Naive thymus-derived CD8-positive, alpha-beta T cell (primary cell): Measurements from ENCODE around the gene UPF2. TPM values are rescaled to one million over a fixed set of nuclear protein-coding genes. Genes with fewer than 3 reads are reported as not detected.

Source experiments
- ATAC-seq, 2 donors: fragments of 150-1000 bp; cut with Tn5 transposase in 1 of 2; sonication (Bioruptor Pico), chemical (Tn5 transposase) in 1 of 2; 1 replicate in 1 of 2; 2 replicates in 1 of 2; pipeline ENCODE4 v1.10.0; 2021; ENCODE audit warnings: mild to moderate bottlenecking in 2 of 2, moderate library complexity in 2 of 2
- POLR2A ChIA-PET: fragments of 350-600 bp; sonication (Branson Sonifier 250); formaldehyde crosslinking; loops from one replicate; lab custom pipeline; 2021; ENCODE audit warnings: antibody characterized with exemption; lab: Charles Lee
- DNase-seq, 10 donors: peaks; one replicate each; pipeline versions ENCODE4 v3.0.0 to v3.0.0-alpha.2; 2020 to 2022
- H3K27ac Mint-ChIP-seq, 10 donors: one replicate each; pipeline ENCODE4 v1.8.0; 2020 to 2022; ENCODE audit warnings: mild to moderate bottlenecking in 10 of 10, mixed read lengths in 10 of 10, moderate library complexity in 4 of 10, inconsistent platforms in 1 of 10
- H3K27me3 Mint-ChIP-seq, 5 donors: one replicate each; pipeline ENCODE4 v1.8.0; 2021 to 2022; ENCODE audit warnings: mixed read lengths in 5 of 5
- H3K36me3 Mint-ChIP-seq, 3 donors: one replicate each; pipeline ENCODE4 v1.8.0; 2020 to 2022; ENCODE audit warnings: mixed read lengths in 3 of 3, mild to moderate bottlenecking in 2 of 3, inconsistent platforms in 1 of 3
- H3K4me1 Mint-ChIP-seq, 4 donors: one replicate each; pipeline ENCODE4 v1.8.0; 2021 to 2022; ENCODE audit warnings: mixed read lengths in 4 of 4
- H3K4me3 Mint-ChIP-seq, 10 donors: one replicate each; pipeline ENCODE4 v1.8.0; 2020 to 2022; ENCODE audit warnings: mild to moderate bottlenecking in 10 of 10, mixed read lengths in 10 of 10, moderate library complexity in 6 of 10, inconsistent platforms in 1 of 10
- H3K9me3 Mint-ChIP-seq, 9 donors: one replicate each; pipeline ENCODE4 v1.8.0; 2020 to 2022; ENCODE audit warnings: mixed read lengths in 9 of 9, mild to moderate bottlenecking in 3 of 9, inconsistent platforms in 1 of 9, moderate library complexity in 1 of 9
- polyA plus RNA-seq, 3 donors: library from polyadenylated mRNA; unstranded; fragments of 300-500 nt; fragmentation: Illumina TruSeq; gene quantifications; one replicate each; pipeline ENCODE4 v1.2.3, GENCODE V29; 2021
- total RNA-seq, 8 experiments: library from RNA in 2 of 8; stranded (reverse) in 2 of 8; gene quantifications; one replicate each; pipeline ENCODE4 v1.2.3 and lab custom pipeline; 2021 to 2026

Gene UPF2
- total and polyA plus RNA-seq, 5 experiments from 2014 or later, result 10.9 to 37.4 (median 14.4) TPM

DNA sequence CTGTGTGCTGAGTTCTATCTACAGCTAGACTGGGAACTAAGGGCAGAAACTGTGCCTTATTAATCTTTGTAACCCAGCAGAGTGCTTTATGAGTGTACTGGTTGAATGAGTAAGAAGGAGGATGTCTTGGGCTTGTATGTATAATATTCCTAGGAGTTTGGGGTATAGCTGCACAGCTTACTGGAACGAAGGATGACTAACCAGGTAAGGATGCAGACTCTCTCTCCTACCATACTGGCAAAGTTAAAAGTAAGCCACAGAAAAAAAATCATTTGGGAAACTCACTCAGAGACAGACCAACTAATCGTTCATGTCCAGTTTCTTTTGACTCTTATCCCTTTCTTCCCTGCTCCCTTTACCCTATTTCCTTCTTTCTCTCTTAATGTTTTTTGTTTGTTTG, 24.7 kb upstream of the UPF2 start:
- peak overlapping the region in 4 of 10 donors; percentile 3 to 28 (median 23) for H3K4me3 Mint-ChIP-seq
- peak overlapping the region in 9 of 10 donors; percentile 24 to 96 (median 70) for H3K27ac Mint-ChIP-seq
- ATAC-seq (no peak), DNase-seq (no peak)
- H3K27me3 Mint-ChIP-seq, result no peaks in the 10 kb centered on the region
- POLR2A ChIA-PET, result interaction anchor here (3.3 kb wide), 1 partner anchor 25 kb away, joined by 33 read pairs; the partner anchor contains the start of gene UPF2
- peaks cover 4 to 29% (median 20%) of the 10 kb centered on the region in 4 donors for H3K4me1 Mint-ChIP-seq
- H3K9me3 Mint-ChIP-seq, result no peaks in the 10 kb centered on the region
- H3K36me3 Mint-ChIP-seq, result no peaks in the 10 kb centered on the region

DNA sequence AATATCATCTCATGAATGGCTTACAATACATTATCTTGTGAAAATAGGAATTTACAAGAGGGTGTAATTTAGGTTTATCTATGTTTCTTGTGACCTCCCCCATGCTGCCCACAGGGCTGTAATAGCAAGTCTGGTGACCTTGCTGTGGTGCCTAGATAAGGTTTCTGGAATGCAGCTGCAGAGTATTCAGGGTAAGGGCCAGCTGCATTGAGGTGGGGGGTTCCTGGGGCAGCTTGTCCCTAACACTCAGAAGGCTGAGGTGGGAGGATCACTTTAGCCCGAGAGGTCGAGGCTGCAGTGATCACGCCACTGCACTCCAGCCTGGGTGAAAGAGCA, 20.8 kb upstream of the UPF2 start:
- H3K4me1 Mint-ChIP-seq, result peaks cover 0 to 8% (median 2%) of the 10 kb centered on the region in 4 donors
- POLR2A ChIA-PET, result no interaction called here
- no peaks in the 10 kb centered on the region for H3K27me3 Mint-ChIP-seq
- no peaks in the 10 kb centered on the region for H3K9me3 Mint-ChIP-seq
- H3K27ac Mint-ChIP-seq, result no peak overlapping the region
- ATAC-seq (no peak), DNase-seq (no peak)
- H3K36me3 Mint-ChIP-seq, result no peaks in the 10 kb centered on the region
- no peak overlapping the region for H3K4me3 Mint-ChIP-seq

DNA sequence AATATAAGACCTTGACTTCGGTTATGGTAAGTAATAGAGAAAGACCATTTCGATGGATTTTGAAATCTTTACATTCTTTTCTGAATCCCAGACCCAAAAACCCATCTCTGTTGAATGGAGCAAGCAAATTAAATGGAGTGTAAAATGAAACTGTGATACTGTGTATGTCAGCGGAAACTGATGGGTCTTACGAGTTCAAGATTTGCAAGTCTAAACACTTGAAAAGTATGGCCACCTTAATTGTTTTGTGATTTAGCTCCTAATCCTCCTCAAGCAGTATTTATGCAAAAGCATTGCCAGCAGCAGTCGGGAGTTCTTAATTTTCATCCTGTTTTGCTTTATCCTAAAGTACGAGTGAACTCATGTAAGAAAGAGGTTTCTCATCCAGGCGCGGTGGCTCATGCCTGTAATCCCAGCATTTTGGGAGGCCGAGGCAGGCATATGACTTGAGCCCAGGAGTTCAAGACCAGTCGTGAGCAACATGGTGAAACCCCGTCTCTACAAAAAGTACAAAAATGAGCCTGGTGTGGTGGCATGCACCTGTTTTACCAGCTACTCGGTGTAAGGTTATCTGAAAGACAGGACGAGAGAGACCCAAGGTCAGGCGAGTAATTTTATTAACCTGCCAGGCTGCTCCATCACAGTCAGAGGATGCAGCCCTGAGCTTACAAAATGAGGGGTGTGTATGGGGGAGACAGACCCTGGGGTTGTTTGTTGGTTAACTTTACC, 20.3 kb upstream of the UPF2 start:
- H3K9me3 Mint-ChIP-seq, result no peaks in the 10 kb centered on the region
- H3K4me3 Mint-ChIP-seq, result no peak overlapping the region
- no peak overlapping the region for H3K27ac Mint-ChIP-seq
- no peaks in the 10 kb centered on the region for H3K36me3 Mint-ChIP-seq
- no peaks in the 10 kb centered on the region for H3K27me3 Mint-ChIP-seq
- H3K4me1 Mint-ChIP-seq, result peaks cover 0 to 5% (median 0%) of the 10 kb centered on the region in 4 donors
- no peak for ATAC-seq
- no peak for DNase-seq
- POLR2A ChIA-PET, result no interaction called here

DNA sequence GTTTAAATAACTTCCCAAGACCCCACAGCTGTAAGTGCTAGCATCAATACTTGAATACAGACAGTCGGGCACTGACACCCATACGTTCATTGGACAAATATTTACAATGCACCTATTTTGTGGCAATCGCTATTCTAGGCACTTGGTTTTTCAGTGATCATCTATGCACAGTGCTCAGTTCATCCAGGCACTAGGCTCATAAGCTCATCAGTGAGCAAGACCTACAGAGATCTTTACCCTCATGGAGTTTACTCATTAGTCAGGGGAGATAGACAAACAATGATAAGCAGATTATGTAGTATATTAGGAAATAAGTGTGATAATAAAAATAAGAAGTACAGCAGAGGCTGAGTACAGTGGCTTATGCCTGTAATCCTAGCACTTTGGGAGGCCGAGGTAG, 18.5 kb upstream of the UPF2 start:
- Mint-ChIP-seq H3K4me3 (no peak overlapping the region), H3K27ac (no peak overlapping the region), H3K9me3 (no peaks in the 10 kb centered on the region), H3K36me3 (no peaks in the 10 kb centered on the region), H3K4me1 (peaks cover 0 to 2% (median 0%) of the 10 kb centered on the region in 4 donors), H3K27me3 (no peaks in the 10 kb centered on the region)
- ATAC-seq, result no peak
- no peak for DNase-seq
- POLR2A ChIA-PET, result interaction anchor here (1.3 kb wide), 1 partner anchor 18 kb away, joined by 5 read pairs; the partner anchor contains the start of gene UPF2

DNA sequence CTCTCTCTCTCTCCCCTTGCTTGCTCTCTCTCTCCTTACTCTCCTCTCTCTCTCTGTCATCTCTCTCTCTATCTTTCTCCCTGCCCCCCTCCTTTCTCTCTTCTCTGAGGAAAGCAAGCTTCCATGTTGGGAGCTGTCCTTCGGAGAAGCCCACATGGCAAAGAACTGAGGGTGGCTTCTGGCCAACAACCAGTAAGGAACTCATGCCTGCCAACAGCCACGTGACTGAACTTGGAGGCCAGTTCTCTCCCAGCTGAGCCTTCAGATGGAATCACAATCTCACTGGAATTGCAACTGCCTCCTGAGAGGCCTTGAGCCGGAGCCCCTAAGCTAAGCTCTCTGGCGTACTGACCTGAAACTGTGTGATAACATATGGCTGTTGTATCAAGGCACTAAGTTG, 14.1 kb upstream of the UPF2 start:
- Mint-ChIP-seq H3K36me3 (no peaks in the 10 kb centered on the region), H3K4me1 (peaks cover 0 to 4% (median 0%) of the 10 kb centered on the region in 4 donors), H3K27me3 (no peaks in the 10 kb centered on the region), H3K27ac (peak overlapping the region in 2 of 10 donors; percentile 8 to 57), H3K9me3 (no peaks in the 10 kb centered on the region), H3K4me3 (no peak overlapping the region)
- DNase-seq (no peak), ATAC-seq (no peak)
- POLR2A ChIA-PET, result interaction anchor here (1.1 kb wide), 1 partner anchor 14 kb away, joined by 5 read pairs; the partner anchor contains the start of gene UPF2

DNA sequence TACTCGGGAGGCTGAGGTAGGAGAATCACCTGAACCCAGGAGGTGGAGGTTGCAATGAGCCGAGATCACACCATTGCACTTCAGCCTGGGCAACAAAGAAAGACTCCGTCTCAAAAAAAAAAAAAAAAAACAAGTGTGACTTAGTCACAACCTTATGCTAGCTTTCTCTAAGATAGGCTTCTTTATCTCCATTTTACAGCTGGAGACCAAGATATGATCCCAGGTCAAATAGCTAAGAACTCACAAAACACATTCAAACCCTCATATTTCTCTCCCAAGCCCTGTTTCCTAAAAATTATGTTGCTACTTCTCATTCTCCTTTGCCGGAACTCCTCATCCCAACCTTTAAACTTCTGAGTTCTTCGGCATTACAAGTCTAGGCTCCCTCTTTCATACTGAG, 13.1 kb upstream of the UPF2 start:
- DNase-seq, result no peak
- Mint-ChIP-seq H3K36me3 (no peaks in the 10 kb centered on the region), H3K27me3 (no peaks in the 10 kb centered on the region), H3K9me3 (no peaks in the 10 kb centered on the region), H3K4me3 (no peak overlapping the region), H3K4me1 (peaks cover 0 to 10% (median 0%) of the 10 kb centered on the region in 4 donors), H3K27ac (peak overlapping the region in 1 of 10 donors; percentile 57)
- no peak for ATAC-seq
- POLR2A ChIA-PET, result interaction anchor here (0.7 to 1.1 kb wide), 2 partner anchors 13 to 610 kb away, joined by 3 to 5 read pairs; partner anchors contain the start of gene UPF2

DNA sequence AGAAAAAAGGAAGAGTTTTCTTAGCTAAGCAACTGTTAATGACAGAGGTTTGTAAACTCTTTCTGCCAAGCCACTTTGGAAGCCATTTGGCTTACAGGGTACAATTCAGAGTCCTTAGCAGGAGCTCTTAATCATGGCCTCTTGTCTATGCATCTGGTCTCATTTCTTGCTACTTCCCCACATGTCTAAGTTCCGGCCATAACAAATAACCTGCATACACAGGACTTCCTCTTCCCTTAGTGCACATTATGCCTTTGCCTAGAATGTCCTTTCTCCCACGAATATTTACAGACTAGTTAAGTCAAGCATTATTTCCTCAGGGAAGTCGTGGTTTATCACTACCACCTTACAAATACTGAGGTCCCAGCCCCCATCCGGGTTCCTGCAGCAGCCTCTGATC, 8.6 kb upstream of the UPF2 start:
- DNase-seq (no peak), ATAC-seq (no peak)
- Mint-ChIP-seq H3K4me3 (no peak overlapping the region), H3K9me3 (no peaks in the 10 kb centered on the region), H3K4me1 (peaks cover 0 to 16% (median under 1%) of the 10 kb centered on the region in 4 donors), H3K36me3 (no peaks in the 10 kb centered on the region), H3K27ac (no peak overlapping the region), H3K27me3 (peaks cover 0 to 5% (median 0%) of the 10 kb centered on the region in 5 donors)
- POLR2A ChIA-PET, result interaction anchor here (1.6 kb wide), 1 partner anchor 9 kb away, joined by 5 read pairs; the partner anchor contains the start of gene UPF2

DNA sequence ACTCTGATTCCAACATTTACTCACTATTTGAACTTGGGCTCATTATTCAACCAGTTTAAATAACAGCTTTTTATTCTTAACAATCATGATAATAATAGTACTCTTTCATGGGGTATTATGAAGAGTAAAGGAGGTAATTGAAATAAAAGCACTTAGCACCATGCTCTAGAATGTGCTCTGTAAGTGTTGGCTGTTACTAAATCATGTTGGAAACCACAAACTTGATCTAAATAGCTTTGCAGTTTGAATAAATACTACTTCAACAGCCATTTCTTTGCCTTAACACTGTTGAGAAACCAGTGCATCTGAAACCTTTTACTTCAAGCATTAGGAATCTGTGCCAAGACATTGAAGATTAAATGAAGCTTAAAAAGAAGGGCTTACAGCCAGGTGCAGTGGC, 7.9 kb upstream of the UPF2 start:
- no peaks in the 10 kb centered on the region for H3K36me3 Mint-ChIP-seq
- no peak overlapping the region for H3K27ac Mint-ChIP-seq
- ATAC-seq, result no peak
- peaks cover 0 to 16% (median under 1%) of the 10 kb centered on the region in 4 donors for H3K4me1 Mint-ChIP-seq
- H3K4me3 Mint-ChIP-seq, result no peak overlapping the region
- no peak for DNase-seq
- no peaks in the 10 kb centered on the region for H3K9me3 Mint-ChIP-seq
- H3K27me3 Mint-ChIP-seq, result peaks cover 0 to 5% (median 0%) of the 10 kb centered on the region in 5 donors
- POLR2A ChIA-PET, result interaction anchor here (0.6 to 1.6 kb wide), 2 partner anchors 8 to 23 kb away, joined by 3 to 5 read pairs; partner anchors contain the start of gene UPF2

DNA sequence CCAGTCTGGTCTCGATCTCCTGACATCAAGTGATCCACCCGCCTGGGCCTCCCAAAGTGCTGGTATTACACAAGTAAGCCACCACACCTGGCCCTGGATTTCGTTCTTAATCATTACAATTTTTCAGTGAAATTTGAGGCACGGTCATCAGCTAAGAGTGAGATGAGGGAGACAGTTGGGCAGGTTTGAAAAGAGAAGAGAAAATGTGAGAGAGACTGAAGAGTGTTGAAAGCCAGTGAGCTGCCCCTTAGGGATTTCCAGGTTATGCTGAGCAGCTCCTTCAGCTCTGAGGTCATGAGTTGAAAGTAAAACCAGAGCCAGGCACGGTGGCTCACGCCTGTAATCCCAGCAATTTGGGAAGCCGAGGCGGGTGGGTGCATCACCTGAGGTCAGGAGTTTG, 5.9 kb upstream of the UPF2 start:
- peaks cover 0 to 5% (median 0%) of the 10 kb centered on the region in 5 donors for H3K27me3 Mint-ChIP-seq
- no peaks in the 10 kb centered on the region for H3K36me3 Mint-ChIP-seq
- ATAC-seq, result no peak
- no peaks in the 10 kb centered on the region for H3K9me3 Mint-ChIP-seq
- POLR2A ChIA-PET, result no interaction called here
- H3K27ac Mint-ChIP-seq, result peak overlapping the region in 2 of 10 donors; percentile 13 to 59
- no peak for DNase-seq
- H3K4me3 Mint-ChIP-seq, result no peak overlapping the region
- H3K4me1 Mint-ChIP-seq, result peaks cover under 1 to 19% (median 3%) of the 10 kb centered on the region in 4 donors

DNA sequence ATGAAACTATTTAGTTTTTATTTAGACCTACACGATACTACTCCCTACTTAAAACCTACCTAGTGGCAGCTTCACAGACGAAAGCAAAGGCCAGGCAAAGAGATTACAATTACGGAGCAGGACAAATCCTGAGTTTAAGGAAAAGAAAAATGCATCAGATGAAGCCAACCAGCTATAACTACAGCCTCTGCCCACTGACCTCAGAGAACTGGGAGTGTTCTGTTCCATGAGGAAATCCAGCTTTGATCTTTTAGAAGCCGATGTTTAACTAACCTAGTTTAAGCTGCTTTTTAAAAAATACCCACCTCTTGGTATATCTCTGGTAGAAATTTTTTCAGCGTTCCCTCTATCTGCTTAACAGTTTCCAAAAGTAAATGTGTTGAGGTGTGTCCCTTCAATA, 3.0 kb upstream of the UPF2 start:
- Mint-ChIP-seq H3K4me3 (peak overlapping the region in 1 of 10 donors; percentile 56), H3K36me3 (no peaks in the 10 kb centered on the region), H3K27me3 (peaks cover 0 to 5% (median 3%) of the 10 kb centered on the region in 5 donors), H3K27ac (no peak overlapping the region), H3K4me1 (peaks cover 13 to 30% (median 24%) of the 10 kb centered on the region in 4 donors), H3K9me3 (no peaks in the 10 kb centered on the region)
- POLR2A ChIA-PET, result no interaction called here
- no peak for ATAC-seq
- no peak for DNase-seq

DNA sequence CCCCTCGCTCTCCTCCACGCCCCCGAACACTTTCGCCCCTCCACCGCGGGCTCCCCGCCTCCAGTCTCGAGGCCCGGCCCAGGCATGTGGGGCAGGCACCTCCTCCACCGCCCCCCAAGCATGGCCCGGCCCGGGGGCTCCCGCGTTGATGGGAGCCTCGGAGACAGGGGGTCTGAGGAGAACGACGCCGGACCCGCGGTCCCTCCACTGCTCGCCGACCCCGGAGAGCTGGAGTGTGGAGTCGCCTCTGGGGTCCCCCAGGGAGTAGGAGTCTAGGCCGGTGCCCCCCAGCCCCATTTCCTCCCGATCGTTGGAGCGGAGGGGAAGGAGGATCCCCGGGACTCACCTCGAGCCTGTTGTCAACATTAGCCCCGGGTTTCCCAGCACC, 206 bp downstream of the UPF2 start:
- H3K4me1 Mint-ChIP-seq, result peaks cover 15 to 51% (median 42%) of the 10 kb centered on the region in 4 donors
- H3K36me3 Mint-ChIP-seq, result peaks cover 0 to 11% (median 0%) of the 10 kb centered on the region in 3 donors
- no peaks in the 10 kb centered on the region for H3K9me3 Mint-ChIP-seq
- H3K4me3 Mint-ChIP-seq, result peak overlapping the region; percentile 94 to 100 (median 98)
- ATAC-seq (peak; percentile 31 to 56), DNase-seq (peak in 7 of 10 donors; percentile 22 to 74 (median 46))
- peak overlapping the region; percentile 92 to 100 (median 100) for H3K27ac Mint-ChIP-seq
- POLR2A ChIA-PET, result interaction anchor here (1.0 to 3.6 kb wide), 10 partner anchors 9 to 1306 kb away, joined by 3 to 33 read pairs (median 5); partner anchors contain the start of genes CDC123, DHTKD1 and NUDT5
- peaks cover 0 to 3% (median 0%) of the 10 kb centered on the region in 5 donors for H3K27me3 Mint-ChIP-seq

DNA sequence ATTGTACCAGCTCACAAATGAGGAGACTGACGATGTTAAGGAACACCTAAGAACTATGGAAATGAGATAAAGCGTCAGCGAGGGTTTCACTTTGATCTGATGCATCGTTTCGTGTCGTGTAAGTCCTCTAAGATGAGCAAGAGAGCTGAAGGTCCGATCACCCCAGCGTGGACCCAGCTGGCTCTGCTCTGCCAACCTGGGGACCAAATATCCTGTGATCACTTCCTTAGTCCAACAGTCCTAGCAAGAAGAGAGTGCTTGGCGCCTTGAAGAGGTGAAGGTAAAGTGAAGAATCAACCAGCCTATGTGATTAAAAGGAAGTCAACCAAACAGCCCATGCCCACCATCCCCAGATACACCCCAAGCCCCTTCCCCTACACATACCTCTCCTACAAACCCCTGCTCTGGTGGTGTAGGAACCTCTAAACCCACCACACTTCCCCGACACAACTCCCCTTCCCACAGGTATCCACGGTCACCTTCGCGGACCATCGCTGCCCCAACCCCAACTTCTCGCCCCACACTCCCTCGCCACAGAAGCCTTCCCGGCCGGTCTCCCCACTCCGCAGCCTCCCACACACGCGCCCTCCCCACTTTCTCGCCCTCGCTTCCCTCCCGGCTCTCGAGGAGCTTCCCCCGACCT, 722 bp downstream of the UPF2 start:
- peak overlapping the region; percentile 92 to 100 (median 99) for H3K27ac Mint-ChIP-seq
- H3K36me3 Mint-ChIP-seq, result peaks cover 0 to 13% (median 0%) of the 10 kb centered on the region in 3 donors
- H3K27me3 Mint-ChIP-seq, result peaks cover 0 to 3% (median 0%) of the 10 kb centered on the region in 5 donors
- no peaks in the 10 kb centered on the region for H3K9me3 Mint-ChIP-seq
- peaks cover 15 to 53% (median 42%) of the 10 kb centered on the region in 4 donors for H3K4me1 Mint-ChIP-seq
- ATAC-seq, result no peak
- H3K4me3 Mint-ChIP-seq, result peak overlapping the region; percentile 94 to 100 (median 98)
- POLR2A ChIA-PET, result interaction anchor here (0.9 to 3.6 kb wide), 8 partner anchors 9 to 154 kb away, joined by 3 to 33 read pairs (median 8); partner anchors contain the start of genes CDC123, DHTKD1 and NUDT5
- DNase-seq, result peak in 6 of 10 donors; percentile 3 to 66 (median 17)
